ENCODE results near the gene CADM2.

The CADM2 gene

GRCh38 chr3:85258819-85259218, 300.0 kb downstream of the CADM2 start:
- TF ChIP-seq ZFX (IDR thresholded peaks at IDR 0.05) (no peak), CTCF (conservative IDR thresholded peaks at IDR 0.05) (no peak)

GRCh38 chr3:85259748-85260147, 301.0 kb downstream of the CADM2 start:
- no peak overlapping the region for H3K27ac ChIP-seq
- TF ChIP-seq ZFX (IDR thresholded peaks at IDR 0.05) (no peak), CTCF (conservative IDR thresholded peaks at IDR 0.05) (no peak)

More at GRCh38 chr3:85258819-85259218, 300.0 kb downstream of the CADM2 start:
- H3K27ac ChIP-seq, result no peak overlapping the region

GRCh38 chr3:85264381-85264780, 305.6 kb downstream of the CADM2 start:
- no peak overlapping the region for H3K27ac ChIP-seq
- no peak for TF ChIP-seq ZFX (IDR thresholded peaks at IDR 0.05)
- TF ChIP-seq CTCF (conservative IDR thresholded peaks at IDR 0.05), result no peak

- no peak overlapping the region for H3K27ac ChIP-seq
- TF ChIP-seq CTCF (conservative IDR thresholded peaks at IDR 0.05) (no peak), ZFX (IDR thresholded peaks at IDR 0.05) (no peak)
Measured at GRCh38 chr3:85270488-85270887, 311.7 kb downstream of the CADM2 start.

GRCh38 chr3:85271911-85272310, 313.1 kb downstream of the CADM2 start:
- no peak for TF ChIP-seq CTCF (conservative IDR thresholded peaks at IDR 0.05)
- TF ChIP-seq ZFX (IDR thresholded peaks at IDR 0.05), result no peak
- H3K27ac ChIP-seq, result no peak overlapping the region

GRCh38 chr3:85288257-85288656, 329.5 kb downstream of the CADM2 start:
- no peak for TF ChIP-seq CTCF (conservative IDR thresholded peaks at IDR 0.05)
- no peak for TF ChIP-seq ZFX (IDR thresholded peaks at IDR 0.05)

GRCh38 chr3:85297291-85297690, 338.5 kb downstream of the CADM2 start:
- TF ChIP-seq CTCF (conservative IDR thresholded peaks at IDR 0.05) (no peak), ZFX (IDR thresholded peaks at IDR 0.05) (no peak)
- no peak overlapping the region for H3K27ac ChIP-seq

More at GRCh38 chr3:85288257-85288656, 329.5 kb downstream of the CADM2 start:
- H3K27ac ChIP-seq, result no peak overlapping the region
